HepG2 (cell line): ENCODE measurements around the gene ATXN3L. TPM values are rescaled to one million over a fixed set of nuclear protein-coding genes. Genes with fewer than 3 reads are reported as not detected.

Source experiments
- ATAC-seq: fragments of 200-7000 bp; cut with Tn5 transposase; 3 replicates; pipeline ENCODE4 v1.9.1; 2020; ENCODE audit warnings: mild to moderate bottlenecking, moderate library complexity
- BruUV-seq: library from RNA; stranded (reverse); fragments of 400-500 nt; replicated peaks from 2 replicates; lab custom pipeline; 2021; lab: Mats Ljungman, UMichigan
- CTCF ChIA-PET: fragments of 300-600 bp; formaldehyde crosslinking; extraction: SDS; loops from one replicate; lab custom pipeline; 2021; ENCODE audit warnings: low total read pairs, inconsistent platforms, low intra/inter-chr PET ratio; lab: Yijun Ruan, JAX
- POLR2A ChIA-PET: fragments of 350-600 bp; sonication (Branson Sonifier 250); formaldehyde crosslinking; loops from one replicate; lab custom pipeline; 2020; ENCODE audit warnings: antibody characterized with exemption, inconsistent platforms; lab: Yijun Ruan, JAX
- DNase-seq: peaks from one replicate; pipeline ENCODE4 v3.0.0-alpha.2; 2015; ENCODE audit warnings: low spot score
- FAIRE-seq: peaks from 3 replicates; lab custom pipeline; 2011; peaks lifted over from hg19 to GRCh38; lab: Jason Lieb, UNC
- H2AFZ ChIP-seq: one replicate; pipeline ENCODE4 v1.6.1; 2011; ENCODE audit warnings: low read length, inconsistent platforms
- H3K27ac ChIP-seq: fragments of 300-600 bp; 3 replicates; pipeline ENCODE4 v1.8.0; 2011; ENCODE audit warnings: mixed run types, mild to moderate bottlenecking, mixed read lengths, low read length, inconsistent platforms; ENCODE audit not compliant: insufficient read depth; ENCODE audit errors: extremely low read length
- H3K27me3 ChIP-seq, 2 experiments: fragments of 200-600 bp in 1 of 2; 2 replicates in 1 of 2; 3 replicates in 1 of 2; pipeline versions ENCODE4 v1.6.0 to v1.8.0; 2011; ENCODE audit warnings: low read length in 2 of 2, mild to moderate bottlenecking in 2 of 2, moderate library complexity in 2 of 2, inconsistent platforms in 1 of 2; ENCODE audit not compliant: insufficient read depth in 2 of 2, control insufficient read depth in 1 of 2
- H3K36me3 ChIP-seq, 2 experiments: fragments of 200-600 bp in 1 of 2; replicated peaks in 1 of 2; 2 replicates in 1 of 2; 3 replicates in 1 of 2; pipeline versions ENCODE4 v1.5.1 to v1.8.0; 2011; ENCODE audit warnings: low read length in 2 of 2, inconsistent platforms in 1 of 2; ENCODE audit not compliant: insufficient read depth in 2 of 2, control insufficient read depth in 1 of 2
- H3K4me1 ChIP-seq: 2 replicates; pipeline ENCODE4 v1.5.1; 2012; ENCODE audit warnings: low read length, inconsistent platforms; ENCODE audit not compliant: insufficient read depth
- H3K4me2 ChIP-seq: 2 replicates; pipeline ENCODE4 v1.6.0; 2011; ENCODE audit warnings: low read depth, low read length, inconsistent platforms
- H3K4me3 ChIP-seq, 3 experiments: fragments of 200-600 bp in 1 of 3; sonication (generic), shearing (Covaris generic) in 1 of 3; replicated peaks in 1 of 3; 2 replicates each; pipeline ENCODE4 v1.5.1; 2011 to 2016; ENCODE audit warnings: low read length in 3 of 3, inconsistent platforms in 2 of 3, low read depth in 2 of 3, mild to moderate bottlenecking in 2 of 3, control low read depth in 1 of 3, mixed read lengths in 1 of 3; ENCODE audit not compliant: insufficient read depth in 1 of 3
- H3K79me2 ChIP-seq: one replicate; pipeline ENCODE4 v1.6.1; 2011; ENCODE audit warnings: low read length, inconsistent platforms; ENCODE audit not compliant: insufficient read depth
- H3K9ac ChIP-seq: 2 replicates; pipeline ENCODE4 v1.6.0; 2011; ENCODE audit warnings: mild to moderate bottlenecking, low read depth, low read length, inconsistent platforms; ENCODE audit not compliant: insufficient read depth
- H3K9me3 ChIP-seq: 2 replicates; pipeline ENCODE4 v1.5.1; 2012; ENCODE audit warnings: mild to moderate bottlenecking, low read length
- H4K20me1 ChIP-seq: 2 replicates; pipeline ENCODE4 v1.6.0; 2011; ENCODE audit warnings: inconsistent platforms, mild to moderate bottlenecking, low read length, moderate library complexity; ENCODE audit not compliant: insufficient read depth
- CHD2 ChIP-seq: IDR thresholded peaks from 2 replicates; pipeline ENCODE4 v1.6.1; 2011; ENCODE audit warnings: low read depth, low read length, improper control_type of control experiment
- CHD4 ChIP-seq: fragments of 200-600 bp; sonication (generic); IDR thresholded peaks from 2 replicates; pipeline ENCODE4 v1.7.0; 2017; ENCODE audit warnings: mild to moderate bottlenecking, low read length, borderline replicate concordance
- FOXJ3 ChIP-seq: sonication (generic); formaldehyde crosslinking; IDR thresholded peaks from 2 replicates; pipeline ENCODE4 v1.4.0; 2020; ENCODE audit warnings: missing genetic modification reagents, mild to moderate bottlenecking, borderline replicate concordance
- JUND ChIP-seq: sonication (generic); formaldehyde crosslinking; IDR thresholded peaks from 2 replicates; pipeline ENCODE4 v1.8.0; 2022; ENCODE audit warnings: mild to moderate bottlenecking, missing genetic modification reagents
- NFKB2 ChIP-seq: sonication (generic); formaldehyde crosslinking; IDR thresholded peaks from 2 replicates; pipeline ENCODE4 v1.4.0; 2020; ENCODE audit warnings: missing genetic modification reagents, borderline replicate concordance
- POLR2G ChIP-seq: fragments of 200-400 bp; formaldehyde crosslinking; IDR thresholded peaks from 2 replicates; pipeline ENCODE4 v1.6.1; 2018; ENCODE audit warnings: mild to moderate bottlenecking, low read depth, low read length, moderate library complexity
- ZC3H4 ChIP-seq: sonication (generic); formaldehyde crosslinking; IDR thresholded peaks from 2 replicates; pipeline ENCODE4 v1.4.0; 2020; ENCODE audit warnings: missing genetic modification reagents, borderline replicate concordance
- ZFP1 ChIP-seq: IDR thresholded peaks from 2 replicates; pipeline ENCODE4 v1.6.1; 2016
- ZFX ChIP-seq: sonication (generic); formaldehyde crosslinking; IDR thresholded peaks from 2 replicates; pipeline ENCODE4 v1.4.0; 2020; ENCODE audit warnings: mild to moderate bottlenecking, low read depth, missing genetic modification reagents, moderate library complexity
- ZKSCAN1 ChIP-seq: fragments of 150-350 bp; IDR thresholded peaks from 2 replicates; pipeline ENCODE4 v1.6.1; 2014; ENCODE audit warnings: low read length
- ZNF138 ChIP-seq: sonication (generic); formaldehyde crosslinking; IDR thresholded peaks from 2 replicates; pipeline ENCODE4 v1.5.0; 2020; ENCODE audit warnings: mild to moderate bottlenecking, low read depth, missing genetic modification reagents
- ZNF510 ChIP-seq: sonication (generic); formaldehyde crosslinking; IDR thresholded peaks from 2 replicates; pipeline ENCODE4 v1.4.0; 2020; ENCODE audit warnings: low read depth, mild to moderate bottlenecking, missing genetic modification reagents
- ZNF607 ChIP-seq: sonication (generic); formaldehyde crosslinking; IDR thresholded peaks from 2 replicates; pipeline ENCODE4 v1.5.1; 2020; ENCODE audit warnings: missing genetic modification reagents, mild to moderate bottlenecking, borderline replicate concordance
- ZNF737 ChIP-seq: sonication (generic); formaldehyde crosslinking; IDR thresholded peaks from 2 replicates; pipeline ENCODE4 v1.5.0; 2020; ENCODE audit warnings: missing genetic modification reagents, mild to moderate bottlenecking, borderline replicate concordance
- ZNF800 ChIP-seq: sonication (generic); formaldehyde crosslinking; IDR thresholded peaks from 2 replicates; pipeline ENCODE4 v1.4.0; 2020; ENCODE audit warnings: missing genetic modification reagents
- ZSCAN22 ChIP-seq: sonication (generic); formaldehyde crosslinking; IDR thresholded peaks from 2 replicates; pipeline ENCODE4 v1.4.0; 2020; ENCODE audit warnings: mild to moderate bottlenecking, missing genetic modification reagents
- WGBS: methylation state at CpG from one replicate; pipeline ENCODE4 v1.1.6; 2017; ENCODE audit warnings: low lambda C conversion rate; 5-methylcytosine and 5-hydroxymethylcytosine counted together
- in situ Hi-C: cut with HindIII; loops from 2 replicates; pipeline ENCODE4 v1.10.0; 2017; ENCODE audit warnings: low pct_unique_long_range_greater_than_20kb; ENCODE audit not compliant: extremely low pct_ligation_motif_present
- intact Hi-C: fragments of 100-400 bp; cut with micrococcal nuclease; formaldehyde crosslinking; loops from one replicate; pipeline ENCODE4 v1.10.0; 2022; ENCODE audit not compliant: unreplicated experiment
- polyA plus RNA-seq, 8 experiments: library from polyadenylated mRNA; depleted of rRNA in 3 of 8; stranded (reverse) in 7 of 8; unstranded in 1 of 8; fragments of >200 nt; fragmentation: Illumina TruSeq in 4 of 8; extraction: Trizol in 4 of 8; gene quantifications; 2 replicates each; pipeline versions ENCODE4 v1.2.1 to v1.2.3, GENCODE V29; 2011 to 2016; ENCODE audit warnings: low read depth in 4 of 8, missing spikeins in 1 of 8, mixed read lengths in 1 of 8; ENCODE audit not compliant: insufficient read depth in 1 of 8
- total RNA-seq, 5 experiments: library from RNA; depleted of rRNA; stranded (reverse); fragments of >200 nt; fragmentation: Illumina TruSeq; extraction: Trizol; gene quantifications; 2 replicates each; pipeline ENCODE4 v1.2.3, GENCODE V29; 2016; ENCODE audit warnings: low read depth in 1 of 5

Gene ATXN3L
- total and polyA plus RNA-seq, 2 of the 13 experiments (the other 11 are each of a cell fraction or from before 2014, with no cell fraction given), result not detected

DNA sequence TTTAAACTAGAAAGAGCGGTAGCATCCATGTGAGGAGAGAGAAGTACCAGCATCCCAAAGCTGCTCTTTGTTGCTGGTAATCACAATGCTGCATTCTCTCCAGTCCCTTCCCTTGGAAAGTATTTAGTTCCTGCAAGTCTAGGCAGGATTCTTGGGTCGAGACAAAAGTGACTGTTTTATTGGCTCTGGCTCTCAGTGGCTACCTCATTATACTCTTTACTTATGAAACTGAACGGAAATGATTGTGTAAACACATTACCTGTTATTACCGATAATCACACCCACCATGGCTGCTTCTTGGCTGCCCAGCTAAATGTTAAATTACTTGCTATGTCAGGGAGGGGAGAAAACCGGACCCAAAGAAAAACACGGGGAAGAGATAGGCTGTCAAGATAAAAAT lies 26.2 kb downstream of the ATXN3L start:
- ChIA-PET POLR2A (no interaction called here), CTCF (no interaction called here)
- Histone ChIP-seq H3K27ac (no peak overlapping the region), H4K20me1 (no peaks in the 10 kb centered on the region), H3K4me3 (no peak overlapping the region), H3K4me2 (no peak overlapping the region), H3K27me3 (no peaks in the 10 kb centered on the region; a peak in 1 of 5 replicates), H3K79me2 (no peaks in the 10 kb centered on the region), H3K9ac (no peak overlapping the region), H3K36me3 (no peaks in the 10 kb centered on the region), H3K4me1 (no peaks in the 10 kb centered on the region), H2AFZ (no peak overlapping the region), H3K9me3 (no peaks in the 10 kb centered on the region)
- no peak for FAIRE-seq
- no peak for ATAC-seq
- DNase-seq, result no peak
- intact Hi-C loops, result no loop called here
- TF ChIP-seq JUND (CRISPR knock-in tag) (no peak), CHD2 (no peak)
- in situ Hi-C loops, result no loop called here
- 35% methylated on average over 6 of the region's 6 CpGs for WGBS
- BruUV-seq, result no TSS peak

GRCh38 chrX:13290891-13291614 lies 28.8 kb downstream of the ATXN3L start:
- no TSS peak for BruUV-seq
- POLR2A ChIA-PET, result no interaction called here
- Histone ChIP-seq H3K27ac (no peak overlapping the region), H3K27me3 (no peaks in the 10 kb centered on the region), H3K9me3 (no peaks in the 10 kb centered on the region), H3K36me3 (no peaks in the 10 kb centered on the region)
- intact Hi-C loops, result no loop called here
- TF ChIP-seq FOXJ3 (CRISPR knock-in tag), result no peak
- TF ChIP-seq ZNF607 (CRISPR knock-in tag), result no peak
- no peak for TF ChIP-seq ZNF800
- TF ChIP-seq ZC3H4 (CRISPR knock-in tag), result no peak
- no peak for TF ChIP-seq ZNF138 (CRISPR knock-in tag)
- TF ChIP-seq ZNF737, result no peak
- TF ChIP-seq ZFX (CRISPR knock-in tag), result no peak
- TF ChIP-seq ZFP1, result no peak
- TF ChIP-seq ZNF510, result no peak
- TF ChIP-seq ZSCAN22 (CRISPR knock-in tag), result no peak
- TF ChIP-seq CHD4, result no peak
- TF ChIP-seq NFKB2 (CRISPR knock-in tag), result no peak
- no peak for TF ChIP-seq POLR2G
- TF ChIP-seq ZKSCAN1, result no peak
- TF ChIP-seq, all 625 proteins: peak for 0
- Histone ChIP-seq H3K4me2 (no peak overlapping the region), H2AFZ (no peak overlapping the region), H4K20me1 (no peaks in the 10 kb centered on the region), H3K79me2 (no peaks in the 10 kb centered on the region), H3K4me1 (no peaks in the 10 kb centered on the region), H3K4me3 (no peak overlapping the region), H3K9ac (no peak overlapping the region)
- WGBS, result 95% methylated on average over 3 of the region's 32 CpGs
- DNase-seq (no peak), FAIRE-seq (no peak), ATAC-seq (no peak)
- CTCF ChIA-PET, result no interaction called here
- in situ Hi-C loops, result no loop called here
